Heart right ventricle (tissue), 16 donors: ENCODE measurements around the gene CLBA1. TPM values are rescaled to one million over a fixed set of nuclear protein-coding genes. Genes with fewer than 3 reads are reported as not detected.
"Not testable (repeated sequence)": the region's sequence is repeated elsewhere in the genome, so short reads cannot be mapped to it uniquely, and the experiment has no call there.

Experiments
- ATAC-seq, 8 donors: fragments of 200-7000 bp; cut with Tn5 transposase; one replicate each; pipeline ENCODE4 v1.9.1; 2020; ENCODE audit warnings: mild to moderate bottlenecking in 8 of 8, moderate library complexity in 8 of 8, moderate number of reproducible peaks in 1 of 8
- DNase-seq, 2 donors: peaks; one replicate each; pipeline ENCODE4 v3.0.0-alpha.2; 2020
- H3K27ac ChIP-seq, 10 donors: fragments of 200-600 bp; sonication (generic) in 2 of 10; one replicate each; pipeline versions ENCODE4 v1.5.0 to v1.8.0; 2020 to 2022; ENCODE audit warnings: mild to moderate bottlenecking in 3 of 10
- H3K27me3 ChIP-seq, 7 donors: fragments of 200-600 bp; one replicate each; pipeline ENCODE4 v1.8.0; 2021 to 2022; ENCODE audit warnings: mild to moderate bottlenecking in 2 of 7
- H3K36me3 ChIP-seq, 9 donors: fragments of 200-600 bp; sonication (generic) in 1 of 9; one replicate each; pipeline versions ENCODE4 v1.5.0 to v1.8.0; 2020 to 2022; ENCODE audit warnings: mild to moderate bottlenecking in 2 of 9
- H3K4me1 ChIP-seq, 9 donors: fragments of 200-600 bp; sonication (generic) in 1 of 9; one replicate each; pipeline versions ENCODE4 v1.5.0 to v1.8.0; 2020 to 2022; ENCODE audit warnings: mild to moderate bottlenecking in 4 of 9
- H3K4me3 ChIP-seq, 10 donors: fragments of 200-600 bp; sonication (generic) in 2 of 10; one replicate each; pipeline versions ENCODE4 v1.5.0 to v1.8.0; 2020 to 2022; ENCODE audit warnings: mild to moderate bottlenecking in 7 of 10, moderate library complexity in 2 of 10
- H3K9me3 ChIP-seq, 11 donors: fragments of 200-600 bp in 10 of 11; sonication (generic) in 2 of 11; one replicate each; pipeline versions ENCODE4 v1.5.0 to v1.8.0; 2013 to 2022; ENCODE audit warnings: mild to moderate bottlenecking in 2 of 11, control low read depth in 1 of 11, moderate library complexity in 1 of 11
- CTCF ChIP-seq, 9 donors: fragments of 200-600 bp; sonication (generic) in 2 of 9; IDR thresholded peaks; one replicate each; pipeline versions ENCODE4 v1.5.0 to v1.8.0; 2021 to 2022; ENCODE audit warnings: antibody characterized with exemption in 9 of 9, mild to moderate bottlenecking in 5 of 9, moderate library complexity in 1 of 9
- WGBS, 2 donors: extraction: QIAGEN DNeasy Blood & Tissue Kit; methylation state at CpG; one replicate each; pipeline ENCODE4 v1.1.7; 2013; ENCODE audit warnings: inconsistent platforms in 1 of 2; 5-methylcytosine and 5-hydroxymethylcytosine counted together
- intact Hi-C, 10 donors: fragments of 100-400 bp; cut with DNase I; formaldehyde crosslinking; loops; one replicate each; pipeline versions ENCODE4 v1.11.1 to v1.14.2; 2022
- polyA plus RNA-seq, 2 donors: library from polyadenylated mRNA; stranded (reverse); fragments of 200-250 nt; gene quantifications; one replicate each; pipeline ENCODE4 v1.2.3, GENCODE V29; 2013
- total RNA-seq, 10 donors: library from RNA; stranded (reverse); fragmentation: NEBNext Ultra II Directional in 3 of 10; extraction: Animal tissue kit (Norgen Biotek cat#: 25700) in 3 of 10; gene quantifications; one replicate each; pipeline versions ENCODE4 v1.2.1 to v1.2.4, GENCODE V29; 2021 to 2023
- donor health status: Arrhythmogenic right ventricular cardiomyopathy.
- donor health status: ischemic (EF 13 %, LVEDD 7.1; RV severe dilation, severe dysfunction).
- donor health status: healthy with polysubstance abuse.
- donor health status: DM: no; HTN: yes; CAD: no.
- donor health status: DM: no; HTN: no; CAD: no.
- donor health status: ischemic (EF 25% LVEDD 6.9; RV normal size, moderate dysfunction).
- donor health status: ischemic (EF 25% LVEDD 5.7; RV mildly dilated, moderate dysfunction).
- donor health status: healthy.
- donor health status: DM: yes; HTN: yes; CAD: no.
- donor health status: Ischemic cardiomyopathy.
- donor health status: ischemic (EF 35%, LVEDD 5.7; RV mildly dilated, moderate dysfunction).
- donor health status: nonischemic (EF 11% LVEDD 7.7; RV severe dilation, severe dysfunction).
- donor health status: DM: yes; HTN: yes; CAD: no.
- donor health status: PGD.
- donor health status: ischemic (EF 29% LVEDD 5.4; RV normal size, mild dysfunction).
- donor health status: nonischemic (EF 23%, LVEDD 6.1; RV moderate dilation, normal function).

The CLBA1 gene
- total and polyA plus RNA-seq, 12 donors, result 1.2 to 3.5 (median 2.6) TPM

GRCh38 chr14:105034315-105035039 lies 48.9 kb downstream of the CLBA1 start:
- no peak for DNase-seq
- Histone ChIP-seq H3K36me3 (no peaks in the 10 kb centered on the region), H3K4me3 (peak overlapping the region in 1 of 10 donors; percentile 51), H3K27ac (peak overlapping the region in 1 of 10 donors; percentile 58), H3K27me3 (peaks cover 0 to 23% (median 9%) of the 10 kb centered on the region in 7 donors), H3K9me3 (no peaks in the 10 kb centered on the region), H3K4me1 (peaks cover 0 to 6% (median 0%) of the 10 kb centered on the region in 9 donors)
- intact Hi-C loops, result no loop called here
- ATAC-seq, result peak in 1 of 8 donors; percentile 31
- WGBS, 2 donors, result 77 to 82% methylated on average over 17 of the region's 17 CpGs
- TF ChIP-seq CTCF (IDR thresholded peaks at IDR 0.05), result no peak

DNA sequence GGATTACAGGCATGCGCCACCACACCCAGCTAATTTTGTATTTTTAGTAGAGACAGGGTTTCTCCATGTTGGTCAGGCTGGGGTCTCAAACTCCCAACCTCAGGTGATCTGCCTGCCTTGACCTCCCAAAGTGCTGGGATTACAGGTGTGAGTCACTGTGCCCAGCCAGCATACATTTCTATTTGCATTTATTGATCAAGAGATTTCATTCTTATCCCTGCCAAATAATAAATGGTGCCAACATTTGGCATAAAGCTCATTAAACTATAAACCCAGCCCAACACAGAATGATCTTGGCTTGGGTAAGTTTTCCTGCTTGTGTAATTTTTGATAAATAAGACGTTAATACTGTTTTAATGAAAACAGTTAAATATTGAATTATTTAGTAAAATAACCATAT lies 50.0 kb downstream of the CLBA1 start:
- 87 to 96% methylated on average over 2 of the region's 2 CpGs for WGBS, 2 donors
- ATAC-seq, result not testable (repeated sequence)

DNA sequence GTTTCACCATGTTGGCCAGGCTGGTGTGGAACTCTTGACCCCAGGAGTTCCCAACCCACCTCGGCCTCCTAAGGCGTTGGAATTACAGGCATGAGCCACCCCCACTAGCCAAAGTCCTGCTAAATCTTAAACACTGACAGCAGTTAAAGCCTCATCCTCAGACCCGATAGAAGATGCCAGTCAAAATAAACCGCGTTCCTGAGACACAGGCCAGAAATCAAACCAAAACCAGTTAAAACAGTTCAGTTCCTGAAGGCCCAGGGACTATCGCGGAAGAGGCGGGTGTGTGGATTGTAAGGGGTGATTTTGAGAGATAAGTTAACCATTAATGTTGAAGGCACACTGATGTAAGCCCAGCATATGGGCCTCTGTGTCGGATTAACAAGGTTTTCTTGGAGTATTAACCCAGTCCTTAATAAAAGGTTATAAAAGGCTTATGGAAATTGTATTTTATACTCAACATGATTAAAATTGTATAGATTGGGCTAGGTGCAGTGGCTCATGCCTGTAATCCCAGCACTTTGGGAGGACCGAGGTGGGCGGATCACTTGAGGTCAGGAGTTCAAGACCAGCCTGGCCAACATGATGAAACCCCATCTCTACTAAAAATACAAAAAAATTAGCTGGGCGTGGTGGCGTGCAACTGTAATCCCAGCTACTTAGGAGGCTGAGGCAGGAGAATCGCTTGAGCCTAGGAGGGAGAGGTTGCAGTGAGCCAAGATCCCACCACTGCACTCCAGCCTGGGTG lies 54.0 kb downstream of the CLBA1 start:
- peaks cover 0 to 12% (median 6%) of the 10 kb centered on the region in 7 donors for H3K27me3 ChIP-seq
- WGBS, 2 donors, result 61 to 72% methylated on average over 9 to 14 of the region's 14 CpGs
- no peak overlapping the region for H3K27ac ChIP-seq
- intact Hi-C loops, result loop anchor here in 2 of 10 donors (10.0 kb wide), 2 partner anchors 145 to 275 kb away; no protein-coding TSS in a partner anchor
- ATAC-seq (no peak), DNase-seq (no peak)
- TF ChIP-seq CTCF (IDR thresholded peaks at IDR 0.05), result no peak
- peaks cover 0 to 7% (median 0%) of the 10 kb centered on the region in 9 donors for H3K4me1 ChIP-seq
- no peak overlapping the region for H3K4me3 ChIP-seq
- H3K36me3 ChIP-seq, result no peaks in the 10 kb centered on the region
- no peaks in the 10 kb centered on the region for H3K9me3 ChIP-seq

More for the DNA sequence above, 50.0 kb downstream of the CLBA1 start:
- H3K27ac ChIP-seq, H3K4me1 ChIP-seq, intact Hi-C loops, DNase-seq, H3K36me3 ChIP-seq, H3K4me3 ChIP-seq, H3K9me3 ChIP-seq: not testable (repeated sequence)
- peaks cover 0 to 24% (median 9%) of the 10 kb centered on the region in 7 donors for H3K27me3 ChIP-seq

- intact Hi-C loops, result loop anchor here in 3 of 10 donors (2.0 to 10.0 kb wide), 3 partner anchors 65 to 277 kb away; no protein-coding TSS in a partner anchor
- ATAC-seq, result no peak
- peaks cover 0 to 16% (median 0%) of the 10 kb centered on the region in 7 donors for H3K27me3 ChIP-seq
- TF ChIP-seq CTCF (IDR thresholded peaks at IDR 0.05), result no peak
- H3K4me1 ChIP-seq, result peaks cover 0 to 23% (median 0%) of the 10 kb centered on the region in 9 donors
- no peak for DNase-seq
- H3K36me3 ChIP-seq, result no peaks in the 10 kb centered on the region
- no peaks in the 10 kb centered on the region for H3K9me3 ChIP-seq
- 77 to 87% methylated on average over 28 of the region's 28 CpGs for WGBS, 2 donors
- no peak overlapping the region for H3K4me3 ChIP-seq
- H3K27ac ChIP-seq, result no peak overlapping the region
Measured at GRCh38 chr14:105041841-105042765, 56.5 kb downstream of the CLBA1 start.
